MM.1S (cell line): ENCODE data around the gene SLC39A1.

Experiments
- CTCF ChIP-seq: fragments of 300-600 bp; sonication (generic); IDR thresholded peaks from 2 replicates; pipeline ENCODE4 v1.5.1; 2016; ENCODE audit warnings: antibody characterized with exemption, low read length, mixed read lengths
- EZH2 ChIP-seq: fragments of 300-600 bp; sonication (generic); optimal IDR thresholded peaks from 2 replicates; pipeline ENCODE3; 2017; ENCODE audit warnings: low read depth, mild to moderate bottlenecking, antibody characterized with exemption, low read length, mixed read lengths
- EZH2phosphoT487 ChIP-seq: fragments of 300-600 bp; sonication (generic); IDR thresholded peaks from 2 replicates; pipeline ENCODE4 v1.6.1; 2018; ENCODE audit warnings: antibody characterized with exemption, low read length

DNA sequence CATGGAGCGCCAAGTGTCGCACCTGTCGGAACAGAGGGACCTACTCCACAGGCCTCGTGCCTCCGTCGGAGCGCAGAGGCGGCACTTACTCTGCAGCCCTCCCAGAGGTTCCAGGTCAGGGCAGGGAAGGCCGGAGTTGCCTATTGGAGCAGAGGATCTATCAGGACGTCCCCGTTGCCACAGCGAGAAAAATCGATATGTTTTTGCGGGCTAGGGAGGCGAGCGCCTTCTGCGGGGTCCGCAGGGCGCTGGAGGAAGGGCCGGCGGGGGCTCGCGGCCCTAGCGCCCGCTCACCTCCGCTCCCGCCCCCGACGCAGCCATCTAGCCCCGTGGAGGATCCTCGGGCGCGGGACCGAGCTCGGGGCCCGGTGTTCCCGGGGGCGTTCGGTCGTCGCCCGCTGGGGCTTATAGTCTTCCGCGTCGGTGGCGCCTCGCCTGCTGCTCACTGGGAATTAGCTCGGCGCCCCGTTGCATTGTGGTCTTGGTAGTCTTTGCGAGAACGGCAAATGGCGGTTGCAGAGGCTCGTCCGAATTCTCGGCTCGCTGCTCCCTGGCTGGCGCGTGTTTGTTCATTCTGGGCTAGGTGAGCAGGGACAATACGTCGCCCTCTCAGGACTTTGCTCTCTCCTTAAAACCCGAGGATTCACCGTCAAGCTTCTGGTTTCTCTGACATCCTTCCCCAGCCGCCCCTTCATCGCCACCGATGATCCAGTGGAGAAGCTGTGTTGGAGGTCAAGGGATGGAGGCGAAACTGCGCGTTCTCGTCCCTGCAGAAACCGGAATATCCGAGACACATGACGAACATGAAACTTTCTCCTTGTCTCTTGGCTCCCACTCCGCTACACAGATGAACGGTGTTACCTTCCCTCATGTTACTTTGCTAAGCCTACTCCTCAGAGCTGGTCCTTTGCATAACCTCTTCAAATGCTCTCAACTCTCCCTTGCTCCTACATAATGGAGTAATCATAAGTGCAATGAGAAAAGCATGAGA is 14.2 kb upstream of the SLC39A1 start, which contains the start of gene JTB:
- TF ChIP-seq CTCF (0 out of 2 replicates have a peak, but pooled peaks have one; percentile 7), EZH2phosphoT487 (no peak), EZH2 (no peak)
